ACHN (cell line): ENCODE measurements around the gene CCT6B.
"Not testable (repeated sequence)": the region's sequence is repeated elsewhere in the genome, so short reads cannot be mapped to it uniquely, and the experiment has no call there.

Source experiments
- DNase-seq: peaks from one replicate; pipeline ENCODE4 v3.0.0-alpha.2; 2015
- in situ Hi-C: cut with HindIII; loops from 2 replicates; pipeline ENCODE4 v1.10.0; 2017; ENCODE audit warnings: low sequenced_read_pairs, low pct_ligation_motif_present, low pct_unique_long_range_greater_than_20kb

Gene CCT6B

GRCh38 chr17:34961093-34961911 lies at the start of gene CCT6B, which contains the start of gene ZNF830:
Gene CCT6B (minus strand): TSS chr17:34961460. CDS start chr17:34961393, 67 bp downstream.
Gene ZNF830 (plus strand): TSS chr17:34961540. CDS start chr17:34961567, 27 bp downstream.
- in situ Hi-C loops, result no loop called here
- peak; percentile 97 for DNase-seq

DNA sequence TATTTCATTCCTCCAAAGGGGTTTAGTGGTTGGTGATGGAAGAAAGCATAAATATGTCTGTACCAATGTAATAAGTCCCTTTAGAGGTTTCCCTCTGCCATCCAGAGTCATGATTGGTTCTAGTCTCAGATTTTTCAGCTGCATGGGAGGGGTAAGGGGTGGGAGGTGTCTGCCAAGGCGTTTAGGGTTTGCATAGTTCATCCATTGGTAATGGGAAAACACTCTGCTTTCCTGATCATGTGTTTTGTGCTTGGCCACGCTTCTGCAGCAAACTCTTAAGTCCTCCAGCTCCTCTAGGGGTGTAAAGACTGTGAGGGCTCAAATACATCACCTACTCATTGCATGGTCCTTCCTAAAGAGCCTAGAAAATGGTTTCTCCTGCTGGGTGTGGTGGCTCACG lies 48.8 kb upstream of the CCT6B start:
- in situ Hi-C loops, result no loop called here
- DNase-seq, result no peak

GRCh38 chr17:35006961-35007360 lies 45.7 kb upstream of the CCT6B start:
- in situ Hi-C loops, result no loop called here
- DNase-seq, result no peak

- no peak for DNase-seq
- in situ Hi-C loops, result no loop called here
Measured at GRCh38 chr17:35006345-35006744, 45.1 kb upstream of the CCT6B start.

DNA sequence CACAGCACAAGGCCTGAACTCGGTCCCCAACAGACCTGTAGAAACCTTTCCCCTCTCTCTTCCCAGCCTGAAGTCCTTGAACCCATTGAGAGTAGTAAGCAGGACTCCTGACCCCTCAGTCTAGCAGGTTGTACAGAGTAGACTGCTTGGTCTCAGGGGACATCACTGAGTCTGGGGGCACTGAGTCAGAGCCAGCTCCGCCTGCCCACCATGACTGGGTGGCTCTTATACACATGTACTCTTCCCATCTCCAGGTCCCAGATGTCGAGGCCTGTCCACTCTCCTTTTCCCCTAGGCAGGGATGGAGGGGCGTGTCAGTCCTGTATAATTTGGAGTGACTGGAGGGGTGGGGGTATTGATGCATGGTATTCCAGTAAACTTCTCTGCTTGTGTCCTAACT lies 42.5 kb upstream of the CCT6B start:
- DNase-seq, result no peak
- in situ Hi-C loops, result no loop called here

GRCh38 chr17:35002876-35003551 lies 41.8 kb upstream of the CCT6B start:
- in situ Hi-C loops, result no loop called here

DNA sequence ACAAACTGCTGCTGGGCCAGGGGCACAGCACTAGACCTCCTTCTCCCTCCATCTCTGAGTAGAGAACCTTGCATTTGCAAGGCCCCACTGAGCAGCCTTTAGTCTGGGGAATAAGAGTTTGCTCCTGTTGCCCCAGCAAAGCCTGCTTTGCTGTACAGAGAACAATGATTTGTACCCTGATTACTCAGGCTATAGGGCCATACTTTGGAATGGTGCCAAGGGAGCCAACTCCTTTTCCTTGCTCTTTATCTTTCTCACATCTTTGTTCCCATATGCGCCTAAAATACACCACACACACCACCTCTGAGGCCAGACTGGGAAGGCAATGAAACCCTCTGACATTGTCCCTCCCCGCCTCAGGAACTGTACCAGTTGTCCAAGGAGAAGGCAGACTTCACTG lies 40.3 kb upstream of the CCT6B start:
- DNase-seq, result no peak
- in situ Hi-C loops, result no loop called here

More at GRCh38 chr17:35002876-35003551, 41.8 kb upstream of the CCT6B start:
- DNase-seq, result no peak

DNA sequence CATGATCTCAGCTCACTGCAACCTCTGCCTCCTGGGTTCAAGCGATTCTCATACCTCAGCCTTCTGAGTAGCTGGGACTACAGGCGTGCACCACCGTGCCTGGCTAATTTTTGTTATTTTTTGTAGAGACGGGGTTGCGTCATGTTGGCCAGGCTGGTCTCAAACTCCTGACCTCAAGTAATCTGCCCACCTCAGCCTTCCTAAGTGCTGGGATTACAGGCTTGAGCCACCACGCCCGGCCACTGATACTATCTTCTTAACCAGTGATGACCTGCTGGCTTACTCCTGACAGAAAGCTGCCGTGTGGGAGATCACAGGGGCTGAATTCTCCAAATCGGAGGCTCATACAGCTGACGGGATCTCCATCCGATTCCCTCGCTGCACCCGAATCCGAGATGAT lies 39.7 kb upstream of the CCT6B start:
- in situ Hi-C loops, DNase-seq: not testable (repeated sequence)

DNA sequence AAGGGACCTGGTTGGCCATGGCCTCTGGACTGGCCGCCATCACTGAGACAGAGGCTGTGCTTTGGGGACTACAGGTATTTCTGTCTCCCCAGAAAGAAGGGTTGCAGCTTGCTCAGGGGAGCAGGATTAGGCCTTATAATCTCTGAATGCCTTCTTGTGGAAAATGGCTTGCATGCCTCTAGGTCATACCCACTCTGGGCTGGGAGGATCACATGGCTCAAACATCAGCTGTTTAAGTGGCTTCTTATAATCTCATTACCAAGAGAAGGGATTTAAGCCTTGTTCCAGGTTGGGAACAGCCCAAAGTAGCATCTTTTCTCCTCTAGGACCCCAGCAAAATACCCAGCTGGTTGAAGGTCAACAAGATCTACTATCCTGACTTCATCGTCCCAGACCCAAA lies 38.2 kb upstream of the CCT6B start:
- DNase-seq, result no peak
- in situ Hi-C loops, result no loop called here

DNA sequence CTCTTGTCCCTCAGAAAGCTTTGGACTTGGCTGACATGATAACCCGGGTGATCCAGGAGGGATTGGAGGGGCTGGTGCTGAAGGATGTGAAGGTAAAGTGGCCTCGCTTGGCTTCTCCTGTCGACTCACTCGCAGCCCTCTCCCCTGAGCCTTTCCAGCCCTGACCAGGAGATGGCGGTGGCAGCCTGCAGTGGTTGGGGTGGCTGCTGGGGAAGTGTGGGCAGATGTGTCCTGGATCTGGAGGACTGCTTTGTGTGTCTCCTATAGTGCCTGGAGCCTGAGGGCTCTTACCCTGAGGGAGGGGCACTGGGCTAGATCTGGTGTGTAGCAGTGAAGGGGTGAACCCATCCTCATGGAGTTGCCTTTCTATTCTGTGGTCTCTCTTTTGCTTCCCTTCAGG lies 36.9 kb upstream of the CCT6B start:
- in situ Hi-C loops, result no loop called here
- peak; percentile 81 for DNase-seq

- DNase-seq, result peak; percentile 44
- in situ Hi-C loops, result no loop called here
Measured at GRCh38 chr17:34997355-34997862, 36.1 kb upstream of the CCT6B start.

GRCh38 chr17:34996422-34997285 lies 35.4 kb upstream of the CCT6B start:
- in situ Hi-C loops, result no loop called here
- no peak for DNase-seq

DNA sequence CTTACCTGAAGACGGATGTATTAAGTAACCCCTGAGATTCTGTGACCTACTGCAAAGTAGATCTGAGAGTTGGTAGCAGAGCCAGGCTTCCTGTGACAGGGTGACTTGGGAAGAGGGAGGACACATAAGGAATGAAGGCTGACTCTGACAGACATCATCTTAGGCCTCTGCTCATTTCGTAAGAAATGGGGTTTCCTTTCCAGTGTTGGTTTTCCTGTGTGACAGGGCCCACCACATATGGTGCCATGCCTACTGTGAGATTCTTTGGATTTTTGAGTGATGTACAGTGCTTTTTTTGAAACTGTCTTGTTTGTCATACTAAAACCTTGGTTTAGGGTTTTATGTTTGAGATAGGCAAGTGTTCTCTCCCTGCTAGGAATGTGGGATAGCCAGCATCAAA lies 31.8 kb upstream of the CCT6B start:
- in situ Hi-C loops, result no loop called here
- no peak for DNase-seq

- no peak for DNase-seq
- in situ Hi-C loops, result no loop called here
Measured at GRCh38 chr17:34991606-34992005, 30.3 kb upstream of the CCT6B start.

GRCh38 chr17:34990921-34991365 lies 29.7 kb upstream of the CCT6B start:
- in situ Hi-C loops, result no loop called here

GRCh38 chr17:34989473-34989872 lies 28.2 kb upstream of the CCT6B start:
- no peak for DNase-seq
- in situ Hi-C loops, result no loop called here

More at GRCh38 chr17:34990921-34991365, 29.7 kb upstream of the CCT6B start:
- no peak for DNase-seq

GRCh38 chr17:34988644-34989043 lies 27.4 kb upstream of the CCT6B start:
- no peak for DNase-seq
- in situ Hi-C loops, result no loop called here

GRCh38 chr17:34987232-34987631 lies 26.0 kb upstream of the CCT6B start:
- no peak for DNase-seq
- in situ Hi-C loops, result no loop called here
